HG03469 (cell line): ENCODE measurements around the gene P4HA3.
"Not testable (repeated sequence)": the region's sequence is repeated elsewhere in the genome, so short reads cannot be mapped to it uniquely, and the experiment has no call there.

Source experiments
- ATAC-seq: cut with Tn5 transposase; IDR thresholded peaks from one replicate; pipeline ENCODE4 v1.9.1; 2021; ENCODE audit warnings: mild to moderate bottlenecking, moderate library complexity, moderate number of reproducible peaks; ENCODE audit not compliant: unreplicated experiment

P4HA3 gene

GRCh38 chr11:74311352-74311926 lies at the start of gene P4HA3:
P4HA3 (minus strand) TSS chr11:74311640; CDS start chr11:74311611, 29 bp downstream.
- ATAC-seq, result no peak

GRCh38 chr11:74357449-74357848 lies 46.0 kb upstream of the P4HA3 start:
- no peak for ATAC-seq

- no peak for ATAC-seq
These were observed 44.2 kb upstream of the P4HA3 start for GRCh38 chr11:74355626-74356025.

- no peak for ATAC-seq
These were observed 42.6 kb upstream of the P4HA3 start for GRCh38 chr11:74354036-74354435.

GRCh38 chr11:74347381-74347780 lies 35.9 kb upstream of the P4HA3 start:
- no peak for ATAC-seq

- ATAC-seq, result no peak
These were observed 34.0 kb upstream of the P4HA3 start for GRCh38 chr11:74345420-74345819.

GRCh38 chr11:74341921-74342320 lies 30.5 kb upstream of the P4HA3 start:
- ATAC-seq, result no peak

- ATAC-seq, result no peak
These were observed 28.2 kb upstream of the P4HA3 start for GRCh38 chr11:74339619-74340018.

GRCh38 chr11:74338963-74339362 lies 27.5 kb upstream of the P4HA3 start:
- no peak for ATAC-seq

GRCh38 chr11:74333193-74333592 lies 21.8 kb upstream of the P4HA3 start:
- no peak for ATAC-seq

- ATAC-seq, result no peak
These were observed 20.9 kb upstream of the P4HA3 start for GRCh38 chr11:74332291-74332690.

- ATAC-seq, result not testable (repeated sequence)
These were observed 19.6 kb upstream of the P4HA3 start for GRCh38 chr11:74331000-74331399.

- no peak for ATAC-seq
These were observed 18.8 kb upstream of the P4HA3 start for GRCh38 chr11:74330075-74330858.

- ATAC-seq, result no peak
These were observed 15.6 kb upstream of the P4HA3 start for GRCh38 chr11:74327076-74327475.

GRCh38 chr11:74326665-74327064 lies 15.2 kb upstream of the P4HA3 start:
- no peak for ATAC-seq

GRCh38 chr11:74325649-74326645 lies 14.5 kb upstream of the P4HA3 start:
- no peak for ATAC-seq

GRCh38 chr11:74322667-74323066 lies 11.2 kb upstream of the P4HA3 start:
- no peak for ATAC-seq

- ATAC-seq, result no peak
These were observed 10.2 kb upstream of the P4HA3 start for GRCh38 chr11:74321487-74322188.

- ATAC-seq, result no peak
These were observed 9.1 kb upstream of the P4HA3 start for GRCh38 chr11:74320538-74320937.

GRCh38 chr11:74319139-74319816 lies 7.8 kb upstream of the P4HA3 start:
- no peak for ATAC-seq
